DOHH2 (cell line): Measurements from ENCODE around the gene ZNF367.

Experiments used
- EZH2phosphoT487 ChIP-seq: fragments of 200-600 bp; sonication (generic); IDR thresholded peaks from 2 replicates; pipeline ENCODE4 v1.6.1; 2017; ENCODE audit warnings: borderline replicate concordance, mild to moderate bottlenecking, antibody characterized with exemption, low read length, moderate library complexity, mixed read lengths
- TF ChIP-seq, protein P1 (sequence below): fragments of 200-600 bp; sonication (generic); IDR thresholded peaks from one replicate; pipeline ENCODE4 v1.5.1; 2014; ENCODE audit warnings: antibody characterized with exemption, mild to moderate bottlenecking, low read depth, low read length; ENCODE audit not compliant: poor library complexity, severe bottlenecking

DNA sequence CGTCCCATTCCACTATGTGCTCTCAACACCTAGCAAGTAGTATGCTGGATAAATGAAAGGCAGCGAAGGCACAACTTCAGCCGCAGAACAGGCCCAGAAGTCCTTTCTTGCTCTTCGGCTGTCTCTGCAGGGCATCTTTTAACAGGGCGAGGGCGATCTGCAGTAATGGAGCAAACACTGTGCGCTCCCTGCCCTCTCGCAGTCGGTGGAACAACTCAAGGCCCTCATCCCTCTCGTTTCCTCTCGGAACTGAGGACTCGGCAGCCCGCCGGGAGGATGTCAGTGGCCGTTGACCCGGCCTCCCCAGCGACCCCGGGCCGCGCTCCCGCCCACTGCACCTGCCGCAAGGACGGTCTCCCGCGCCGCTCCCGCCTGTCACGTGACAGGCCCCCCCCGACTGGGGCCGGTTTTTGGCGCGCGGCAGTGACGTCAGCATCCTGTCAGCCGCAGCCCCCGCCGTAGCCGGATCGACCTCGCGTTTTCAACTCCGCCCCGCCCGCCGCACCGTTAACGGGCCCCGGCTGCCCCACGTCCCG lies 1.1 kb downstream of the ZNF367 start:
- no peak for TF ChIP-seq EZH2phosphoT487
- TF ChIP-seq, protein P1, sequence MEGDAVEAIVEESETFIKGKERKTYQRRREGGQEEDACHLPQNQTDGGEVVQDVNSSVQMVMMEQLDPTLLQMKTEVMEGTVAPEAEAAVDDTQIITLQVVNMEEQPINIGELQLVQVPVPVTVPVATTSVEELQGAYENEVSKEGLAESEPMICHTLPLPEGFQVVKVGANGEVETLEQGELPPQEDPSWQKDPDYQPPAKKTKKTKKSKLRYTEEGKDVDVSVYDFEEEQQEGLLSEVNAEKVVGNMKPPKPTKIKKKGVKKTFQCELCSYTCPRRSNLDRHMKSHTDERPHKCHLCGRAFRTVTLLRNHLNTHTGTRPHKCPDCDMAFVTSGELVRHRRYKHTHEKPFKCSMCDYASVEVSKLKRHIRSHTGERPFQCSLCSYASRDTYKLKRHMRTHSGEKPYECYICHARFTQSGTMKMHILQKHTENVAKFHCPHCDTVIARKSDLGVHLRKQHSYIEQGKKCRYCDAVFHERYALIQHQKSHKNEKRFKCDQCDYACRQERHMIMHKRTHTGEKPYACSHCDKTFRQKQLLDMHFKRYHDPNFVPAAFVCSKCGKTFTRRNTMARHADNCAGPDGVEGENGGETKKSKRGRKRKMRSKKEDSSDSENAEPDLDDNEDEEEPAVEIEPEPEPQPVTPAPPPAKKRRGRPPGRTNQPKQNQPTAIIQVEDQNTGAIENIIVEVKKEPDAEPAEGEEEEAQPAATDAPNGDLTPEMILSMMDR = no peak
